NCI-H1417 treated with DMSO at 0.1 percent for 48 hours (cell line): ENCODE measurements around the gene MYO3B.
"Not testable (repeated sequence)": the region's sequence is repeated elsewhere in the genome, so short reads cannot be mapped to it uniquely, and the experiment has no call there.

Experiments
- DNase-seq: peaks from one replicate; lab custom pipeline; 2025; lab: John Stamatoyannopoulos, UW

The MYO3B gene

GRCh38 chr2:170647741-170648436 lies 469.9 kb downstream of the MYO3B start:
- no peak for DNase-seq

GRCh38 chr2:170651624-170652325 lies 473.8 kb downstream of the MYO3B start:
- DNase-seq: no peak

- no peak for DNase-seq
Measured at GRCh38 chr2:170652637-170653417, 474.9 kb downstream of the MYO3B start.

DNA sequence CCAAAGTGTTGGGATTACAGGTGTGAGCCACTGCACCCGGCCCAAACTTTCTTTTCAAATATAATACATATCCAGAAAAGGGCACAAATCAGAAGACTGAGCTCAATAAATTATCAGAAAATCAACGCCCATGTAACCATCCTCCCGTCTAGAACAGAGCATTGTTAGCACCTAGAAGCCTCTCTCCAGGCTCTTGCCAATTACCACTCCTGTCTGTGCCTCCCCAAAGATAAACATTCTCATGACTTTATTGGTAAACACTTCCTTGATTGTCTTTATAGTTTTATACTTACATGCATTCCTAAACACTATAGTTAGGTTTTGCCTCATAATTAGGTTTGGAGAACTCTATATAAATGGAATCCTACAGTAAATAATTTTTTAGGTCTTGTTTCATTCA lies 478.7 kb downstream of the MYO3B start:
- DNase-seq: no peak

- no peak for DNase-seq
Measured at GRCh38 chr2:170660409-170660808, 482.5 kb downstream of the MYO3B start.

DNA sequence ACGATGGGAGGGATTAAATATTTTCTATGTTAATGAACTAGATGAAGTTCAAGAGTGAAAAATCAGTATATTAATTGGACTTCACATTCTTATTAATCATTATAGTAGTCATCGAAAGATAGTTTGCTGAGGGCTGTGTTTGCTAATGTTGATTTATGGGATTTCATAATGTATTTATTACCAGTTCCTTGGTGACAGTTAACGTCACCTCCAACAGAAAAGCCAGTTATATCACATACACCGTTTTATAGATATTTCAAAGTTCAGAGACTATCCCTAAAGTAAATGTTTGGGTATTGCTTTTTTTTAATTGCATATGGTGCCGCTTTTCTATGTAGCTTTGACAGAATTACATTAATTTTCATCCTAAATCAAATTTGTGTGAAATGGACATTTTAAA lies 487.8 kb downstream of the MYO3B start:
- no peak for DNase-seq

DNA sequence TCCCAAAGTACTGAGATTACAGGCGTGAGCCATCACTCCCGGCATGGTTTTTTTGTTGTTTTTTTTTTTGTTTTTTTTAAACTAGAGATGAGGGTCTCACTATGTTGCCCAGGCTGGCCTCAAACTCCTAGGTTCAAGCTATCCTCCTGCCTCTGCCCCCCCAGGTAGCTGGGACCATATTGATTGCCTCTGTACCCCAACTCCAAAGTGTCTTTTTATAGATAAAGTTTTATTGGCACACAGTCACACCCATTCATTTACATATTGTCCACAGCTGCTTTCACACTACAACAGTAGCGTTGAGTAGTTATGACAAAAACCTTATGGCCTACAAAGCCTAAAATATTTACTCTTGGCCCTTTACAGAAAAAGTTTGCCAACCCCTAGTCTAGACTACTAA lies 492.0 kb downstream of the MYO3B start:
- no peak for DNase-seq

- DNase-seq: no peak
Measured at GRCh38 chr2:170670651-170671050, 492.7 kb downstream of the MYO3B start.

DNA sequence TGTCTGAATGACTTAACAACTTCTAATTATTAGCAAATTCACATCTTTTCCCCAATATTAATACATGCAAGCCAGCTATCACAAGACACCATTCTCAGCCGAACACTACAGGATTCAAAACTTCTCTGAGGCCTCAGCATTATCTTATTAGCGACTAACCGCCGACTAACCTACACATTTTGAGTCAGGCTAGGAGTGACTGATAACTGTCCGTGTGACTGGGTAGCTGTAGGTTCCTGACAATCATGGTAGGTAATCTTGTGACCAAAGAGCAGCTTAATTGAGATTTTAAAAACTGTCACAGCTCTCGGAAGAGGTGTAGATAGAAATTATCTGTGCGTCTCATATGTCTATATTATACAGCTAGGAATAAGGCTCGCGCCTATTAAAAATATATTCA lies 493.1 kb downstream of the MYO3B start:
- DNase-seq: no peak

DNA sequence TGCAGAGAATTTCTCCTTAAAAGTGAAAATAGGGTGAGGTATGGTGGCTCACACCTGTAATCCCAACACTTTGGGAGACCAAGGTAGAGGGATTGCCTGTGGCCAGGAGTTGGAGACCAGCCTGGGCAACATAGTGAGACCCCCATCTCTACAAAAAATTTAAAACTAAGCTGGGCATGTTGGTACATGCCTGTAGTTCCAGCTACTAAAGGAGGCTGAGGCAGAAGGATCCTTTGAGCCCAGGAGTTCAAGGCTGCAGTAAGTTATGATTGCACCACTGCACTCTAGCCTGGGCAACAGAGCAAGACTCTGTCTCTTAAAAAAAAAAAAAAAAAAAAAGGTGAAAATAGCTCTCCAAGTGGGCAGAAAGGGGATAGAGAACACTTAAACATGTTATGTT lies 496.3 kb downstream of the MYO3B start:
- DNase-seq: not testable (repeated sequence)

DNA sequence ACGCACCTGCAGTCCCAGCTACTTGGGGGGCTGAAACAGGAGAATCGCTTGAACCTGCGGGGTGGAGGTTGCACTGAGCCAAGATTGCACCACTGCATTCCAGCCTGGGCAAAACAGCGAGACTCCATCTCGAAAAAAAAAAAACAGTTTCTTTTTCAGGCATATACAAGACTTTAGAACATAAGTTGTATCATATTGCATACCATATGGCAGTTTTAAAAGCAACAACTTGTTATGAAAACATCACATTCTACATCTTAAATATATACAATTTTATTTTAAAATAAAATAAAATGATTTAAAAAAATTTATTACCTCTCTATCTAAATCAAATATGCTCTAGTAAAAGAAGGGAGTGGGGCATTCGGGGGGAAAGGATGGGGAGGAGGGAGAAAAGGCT lies 497.8 kb downstream of the MYO3B start:
- DNase-seq: no peak

- no peak for DNase-seq
Measured at GRCh38 chr2:170679607-170680079, 501.7 kb downstream of the MYO3B start.

GRCh38 chr2:170680172-170680941 lies 502.4 kb downstream of the MYO3B start:
- DNase-seq: no peak

- DNase-seq: no peak
Measured at GRCh38 chr2:170681311-170681710, 503.4 kb downstream of the MYO3B start.

DNA sequence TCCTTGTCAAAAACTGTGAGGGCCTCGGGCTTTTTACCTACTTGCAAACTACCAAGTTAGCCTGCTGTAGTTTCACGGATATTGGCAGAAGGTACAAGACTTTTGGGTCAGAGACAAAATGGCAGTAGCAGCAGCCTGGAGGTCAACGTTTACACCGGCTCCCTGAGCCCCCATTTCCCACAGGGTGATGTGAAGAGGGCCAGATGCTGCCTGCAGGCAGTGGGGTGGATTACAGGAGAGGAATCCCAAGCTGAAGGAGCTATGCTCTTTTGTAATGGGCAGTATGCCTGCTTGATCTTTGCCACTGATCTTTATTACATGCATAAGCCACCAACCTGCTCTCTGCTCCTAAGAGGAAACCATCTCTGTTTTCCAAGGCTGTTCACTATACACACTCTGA lies 507.6 kb downstream of the MYO3B start:
- no peak for DNase-seq

- DNase-seq: no peak
Measured at GRCh38 chr2:170689481-170689880, 511.5 kb downstream of the MYO3B start.

- DNase-seq: no peak
Measured at GRCh38 chr2:170690640-170691039, 512.7 kb downstream of the MYO3B start.

DNA sequence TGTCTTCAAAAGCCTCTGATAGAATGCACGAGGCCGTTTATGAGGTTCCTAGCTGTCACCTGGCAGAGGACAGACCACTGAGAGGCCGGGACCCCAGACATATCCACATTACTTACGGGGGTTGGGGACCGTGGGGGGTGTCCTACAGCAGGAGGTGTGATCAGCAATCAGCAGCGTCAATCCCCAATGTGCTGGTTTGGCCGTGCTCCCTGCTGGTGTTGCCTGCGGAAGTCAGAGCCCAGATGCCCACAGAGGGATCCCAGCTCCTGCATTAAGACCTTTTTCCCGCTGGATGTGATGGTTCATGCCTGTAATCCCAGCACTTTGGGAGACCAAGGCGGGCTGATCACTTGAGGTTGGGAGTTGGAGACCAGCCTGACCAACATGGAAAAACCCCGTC lies 516.4 kb downstream of the MYO3B start:
- no peak for DNase-seq

DNA sequence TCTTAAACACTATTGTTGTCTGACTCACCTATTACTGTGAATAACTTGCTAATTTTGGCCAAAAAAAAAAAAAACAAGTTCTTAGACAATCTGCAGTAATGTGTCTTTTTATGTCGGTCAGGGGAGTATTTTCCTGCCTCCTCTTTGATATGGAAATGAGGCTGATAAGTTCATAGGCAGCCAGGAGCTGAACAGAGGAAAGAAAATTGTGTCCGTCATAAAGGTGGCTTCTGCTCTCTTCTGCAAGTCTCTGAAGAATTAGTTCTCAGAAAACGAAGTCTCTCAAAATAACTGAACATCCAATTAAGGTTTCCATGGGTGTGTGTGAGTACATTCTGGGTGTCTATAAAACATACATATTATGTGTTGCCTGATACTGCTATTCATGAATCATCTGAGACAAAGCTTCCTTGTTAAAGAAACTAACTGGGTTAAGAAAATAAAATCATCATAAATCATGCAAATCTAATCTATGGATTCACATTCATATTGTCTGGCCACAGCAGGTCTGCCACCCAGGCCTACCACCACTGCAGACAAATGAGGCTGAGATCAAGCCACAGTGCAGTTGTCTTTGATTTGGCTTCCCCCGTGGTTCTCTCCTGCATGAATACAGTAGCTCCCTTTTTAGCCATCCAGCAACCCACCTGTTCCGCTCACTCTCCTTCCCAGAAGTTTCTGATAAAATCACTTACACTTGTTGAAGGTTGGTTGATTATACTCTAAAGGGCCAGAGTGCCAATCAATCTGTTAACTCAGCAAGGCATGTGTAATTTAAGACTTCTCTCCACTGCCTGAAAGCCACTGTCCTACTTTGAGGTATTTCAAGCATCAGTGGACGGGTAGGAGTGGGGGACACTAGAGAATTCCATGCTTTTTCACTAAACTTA lies 517.8 kb downstream of the MYO3B start:
- no peak for DNase-seq

DNA sequence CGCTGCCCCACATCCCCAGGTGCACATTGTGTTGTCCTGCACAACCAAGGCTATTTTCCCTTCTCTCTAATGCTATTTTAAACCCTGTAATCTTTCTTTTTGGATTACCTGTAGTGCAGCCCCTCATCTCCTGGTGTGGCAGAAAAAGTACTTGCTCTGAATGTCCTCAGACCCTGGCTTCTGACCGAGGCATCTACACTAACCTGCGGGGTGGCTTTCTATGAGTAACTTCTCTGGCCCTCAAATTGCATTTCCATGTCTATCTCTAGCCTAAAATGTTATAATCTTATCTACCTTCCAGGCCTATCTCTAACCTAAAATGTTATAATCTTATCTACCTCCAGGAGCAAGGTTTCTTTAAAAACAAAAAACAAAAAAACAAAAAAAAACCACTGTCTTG lies 519.0 kb downstream of the MYO3B start:
- DNase-seq: no peak

GRCh38 chr2:170701011-170701410 lies 523.1 kb downstream of the MYO3B start:
- no peak for DNase-seq
